Measurements from ENCODE around the gene KIF11. TPM values are rescaled to one million over a fixed set of nuclear protein-coding genes. Genes with fewer than 3 reads are reported as not detected.
A peak's percentile ranks its signal among the peaks of the same experiment; 100 is the strongest.

Gene KIF11
- total and polyA plus RNA-seq, 2 of the 13 experiments (the other 11 are each of a cell fraction or from before 2014, with no cell fraction given): 8.7 to 38.4 TPM

DNA sequence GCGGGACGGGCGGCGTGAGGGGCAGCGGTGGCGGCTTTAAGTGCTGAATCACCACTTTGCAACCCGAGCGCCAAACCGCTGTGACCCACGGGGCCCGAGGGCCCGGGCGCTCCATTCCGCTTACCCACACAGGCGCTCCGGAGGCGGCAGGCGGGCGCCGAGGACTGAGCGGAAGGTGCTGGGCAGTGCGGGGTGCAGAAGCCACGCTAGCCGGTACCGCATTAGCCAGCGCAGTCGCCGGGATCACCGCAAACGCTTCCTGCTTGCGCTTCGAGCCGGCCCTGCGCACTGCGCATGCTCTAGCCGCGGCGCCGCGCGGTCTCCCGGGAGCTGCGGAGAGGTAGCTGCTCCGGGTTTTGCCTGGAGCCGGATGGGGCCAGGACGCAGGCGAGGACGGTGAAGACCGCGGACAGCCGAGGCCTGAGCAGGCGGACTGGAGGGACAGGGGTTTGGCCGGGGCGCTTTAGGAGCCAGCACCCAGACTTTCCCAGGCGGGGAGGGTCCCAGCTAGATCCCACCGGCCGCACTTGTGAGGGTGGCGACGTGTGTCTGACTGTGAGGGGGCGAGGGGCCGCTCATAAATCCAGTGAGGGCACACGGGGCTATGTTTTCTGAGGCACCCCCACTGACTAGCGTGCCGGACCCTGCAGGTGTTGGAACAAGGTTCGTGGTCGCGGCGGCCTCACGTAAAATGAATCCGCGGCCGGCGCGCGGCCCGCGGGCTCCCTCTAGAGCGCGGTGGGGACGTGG, 19.0 kb upstream of the KIF11 start, which contains the start of gene IDE (continued):
- TF ChIP-seq TRAFD1 (CRISPR knock-in tag; IDR thresholded peaks at IDR 0.05; ENCODE audit: borderline replicate concordance) (no peak), ZNF7 (CRISPR knock-in tag; IDR thresholded peaks at IDR 0.05) (no peak), ZNF331 (CRISPR knock-in tag; IDR thresholded peaks at IDR 0.05) (no peak; the same call in 1 of the 2 replicates), CEBPB (IDR thresholded peaks at IDR 0.05; ENCODE audit: borderline replicate concordance, low read depth, low read length) (no peak), ZNF619 (CRISPR knock-in tag; IDR thresholded peaks at IDR 0.05) (0 out of 2 replicates have a peak, but pooled peaks have one; percentile 22), KDM4B (CRISPR knock-in tag; IDR thresholded peaks at IDR 0.05) (no peak; the same call in none of the 2 replicates), ATRX (CRISPR knock-in tag; IDR thresholded peaks at IDR 0.05; ENCODE audit: borderline replicate concordance) (no peak), ZNF501 (CRISPR knock-in tag; IDR thresholded peaks at IDR 0.05) (peak; percentile 98), TEF (CRISPR knock-in tag; IDR thresholded peaks at IDR 0.05) (no peak), ATF7-NPFF (CRISPR knock-in tag; IDR thresholded peaks at IDR 0.05; ENCODE audit: low read depth) (peak; percentile 76), ZEB1 (IDR thresholded peaks at IDR 0.05; ENCODE audit: insufficient replicate concordance, low read depth) (no peak), ZNF562 (CRISPR knock-in tag; IDR thresholded peaks at IDR 0.05; ENCODE audit: borderline replicate concordance) (no peak), ZFP37 (CRISPR knock-in tag; IDR thresholded peaks at IDR 0.05; ENCODE audit: borderline replicate concordance) (peak; percentile 63; the same call in 1 of the 2 replicates), HDAC6 (IDR thresholded peaks at IDR 0.05; ENCODE audit: low read depth, low read length) (no peak), NCOA2 (CRISPR knock-in tag; IDR thresholded peaks at IDR 0.05) (peak; percentile 74), RAD21 (CRISPR knock-in tag; IDR thresholded peaks at IDR 0.05) (peak; percentile 78), ZNF670 (CRISPR knock-in tag; IDR thresholded peaks at IDR 0.05; ENCODE audit: borderline replicate concordance) (peak; percentile 80), JUNB (CRISPR knock-in tag; IDR thresholded peaks at IDR 0.05; ENCODE audit: borderline replicate concordance) (no peak), HOXA3 (CRISPR knock-in tag; IDR thresholded peaks at IDR 0.05) (peak; percentile 69), ZSCAN29 (CRISPR knock-in tag; conservative IDR thresholded peaks at IDR 0.05) (peak; percentile 91; the same call in 1 of the 2 replicates), ZNF788 (CRISPR knock-in tag; IDR thresholded peaks at IDR 0.05; ENCODE audit: borderline replicate concordance) (peak; percentile 37; the same call in 1 of the 2 replicates), SMAD3 (CRISPR knock-in tag; IDR thresholded peaks at IDR 0.05) (peak; percentile 58), TBX3 (IDR thresholded peaks at IDR 0.05; ENCODE audit: borderline replicate concordance) (peak; percentile 51; the same call in 1 of the 2 replicates), NFATC3 (CRISPR knock-in tag; IDR thresholded peaks at IDR 0.05) (peak; percentile 65)
- TF ChIP-seq, protein P1, sequence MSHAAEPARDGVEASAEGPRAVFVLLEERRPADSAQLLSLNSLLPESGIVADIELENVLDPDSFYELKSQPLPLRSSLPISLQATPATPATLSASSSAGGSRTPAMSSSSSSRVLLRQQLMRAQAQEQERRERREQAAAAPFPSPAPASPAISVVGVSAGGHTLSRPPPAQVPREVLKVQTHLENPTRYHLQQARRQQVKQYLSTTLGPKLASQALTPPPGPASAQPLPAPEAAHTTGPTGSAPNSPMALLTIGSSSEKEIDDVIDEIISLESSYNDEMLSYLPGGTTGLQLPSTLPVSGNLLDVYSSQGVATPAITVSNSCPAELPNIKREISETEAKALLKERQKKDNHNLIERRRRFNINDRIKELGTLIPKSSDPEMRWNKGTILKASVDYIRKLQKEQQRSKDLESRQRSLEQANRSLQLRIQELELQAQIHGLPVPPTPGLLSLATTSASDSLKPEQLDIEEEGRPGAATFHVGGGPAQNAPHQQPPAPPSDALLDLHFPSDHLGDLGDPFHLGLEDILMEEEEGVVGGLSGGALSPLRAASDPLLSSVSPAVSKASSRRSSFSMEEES (CRISPR knock-in tag; IDR thresholded peaks at IDR 0.05): 0 out of 2 replicates have a peak, but pooled peaks have one; percentile 44
- TF ChIP-seq, protein P2, sequence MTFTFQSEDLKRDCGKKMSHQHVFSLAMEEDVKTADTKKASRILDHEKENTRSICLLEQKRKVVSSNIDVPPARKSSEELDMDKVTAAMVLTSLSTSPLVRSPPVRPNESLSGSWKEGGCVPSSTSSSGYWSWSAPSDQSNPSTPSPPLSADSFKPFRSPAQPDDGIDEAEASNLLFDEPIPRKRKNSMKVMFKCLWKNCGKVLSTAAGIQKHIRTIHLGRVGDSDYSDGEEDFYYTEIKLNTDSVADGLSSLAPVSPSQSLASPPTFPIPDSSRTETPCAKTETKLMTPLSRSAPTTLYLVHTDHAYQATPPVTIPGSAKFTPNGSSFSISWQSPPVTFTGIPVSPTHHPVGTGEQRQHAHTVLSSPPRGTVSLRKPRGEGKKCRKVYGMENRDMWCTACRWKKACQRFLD (CRISPR knock-in tag; IDR thresholded peaks at IDR 0.05; ENCODE audit: borderline replicate concordance): peak; percentile 79

Measured in HepG2 (cell line).